Memory B cell (primary cell): ENCODE results near the gene PHOX2A.

ENCODE experiments used
- ATAC-seq: fragments of 150-1000 bp; cut with Tn5 transposase; 2 replicates; pipeline ENCODE4 v1.10.0; 2021; ENCODE audit warnings: low read depth, mild to moderate bottlenecking, moderate library complexity
- DNase-seq, 2 donors: peaks; one replicate each; pipeline ENCODE4 v3.0.0; 2022; ENCODE audit warnings: low spot score in 2 of 2
- H3K27ac Mint-ChIP-seq: one replicate; pipeline ENCODE4 v1.8.0; 2022; ENCODE audit warnings: mild to moderate bottlenecking, moderate library complexity, mixed read lengths
- H3K27me3 Mint-ChIP-seq: one replicate; pipeline ENCODE4 v1.8.0; 2022; ENCODE audit warnings: mixed read lengths
- H3K36me3 Mint-ChIP-seq: one replicate; pipeline ENCODE4 v1.8.0; 2022; ENCODE audit warnings: mild to moderate bottlenecking, mixed read lengths
- H3K4me1 Mint-ChIP-seq: one replicate; pipeline ENCODE4 v1.8.0; 2022; ENCODE audit warnings: mixed read lengths
- H3K4me3 Mint-ChIP-seq: one replicate; pipeline ENCODE4 v1.8.0; 2022; ENCODE audit warnings: mild to moderate bottlenecking, moderate library complexity, mixed read lengths
- H3K9me3 Mint-ChIP-seq: one replicate; pipeline ENCODE4 v1.8.0; 2022; ENCODE audit warnings: mixed read lengths

The PHOX2A gene

GRCh38 chr11:72260574-72260973, 16.6 kb upstream of the PHOX2A start:
- H3K9me3 Mint-ChIP-seq, result no peaks in the 10 kb centered on the region
- H3K27ac Mint-ChIP-seq, result no peak overlapping the region

DNA sequence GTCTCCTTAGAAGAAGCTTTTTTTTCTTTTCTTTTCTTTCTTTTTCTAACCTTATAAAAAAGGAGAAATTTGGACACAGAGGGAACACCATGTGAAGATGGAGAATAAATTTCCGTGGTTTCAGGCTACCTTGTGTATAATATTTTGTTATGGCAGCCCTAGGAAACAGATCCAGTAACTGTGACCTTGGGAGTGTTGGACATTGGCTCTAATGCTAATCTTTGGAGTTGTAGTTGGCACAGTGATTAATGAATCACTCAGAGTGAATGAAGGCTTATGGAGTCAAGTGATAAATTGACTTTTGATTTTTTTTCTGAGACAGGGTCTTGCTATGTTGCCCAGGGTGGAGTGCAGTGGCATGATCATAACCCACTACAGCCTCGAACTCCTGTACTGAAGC, 15.5 kb upstream of the PHOX2A start:
- no peak for ATAC-seq
- DNase-seq, result no peak
- Mint-ChIP-seq H3K9me3 (no peaks in the 10 kb centered on the region), H3K4me3 (no peak overlapping the region), H3K36me3 (no peaks in the 10 kb centered on the region), H3K4me1 (peaks cover 6% of the 10 kb centered on the region), H3K27me3 (peaks cover 18% of the 10 kb centered on the region), H3K27ac (no peak overlapping the region)

More at GRCh38 chr11:72260574-72260973, 16.6 kb upstream of the PHOX2A start:
- no peak overlapping the region for H3K4me3 Mint-ChIP-seq
- DNase-seq, result no peak
- H3K36me3 Mint-ChIP-seq, result no peaks in the 10 kb centered on the region
- no peaks in the 10 kb centered on the region for H3K4me1 Mint-ChIP-seq
- ATAC-seq, result no peak
- H3K27me3 Mint-ChIP-seq, result peaks cover 16% of the 10 kb centered on the region

GRCh38 chr11:72257570-72257969, 13.6 kb upstream of the PHOX2A start:
- Mint-ChIP-seq H3K9me3 (no peaks in the 10 kb centered on the region), H3K27ac (no peak overlapping the region), H3K27me3 (peaks cover 9% of the 10 kb centered on the region), H3K4me3 (no peak overlapping the region), H3K36me3 (no peaks in the 10 kb centered on the region), H3K4me1 (peaks cover 6% of the 10 kb centered on the region)
- ATAC-seq, result no peak
- DNase-seq, result no peak

DNA sequence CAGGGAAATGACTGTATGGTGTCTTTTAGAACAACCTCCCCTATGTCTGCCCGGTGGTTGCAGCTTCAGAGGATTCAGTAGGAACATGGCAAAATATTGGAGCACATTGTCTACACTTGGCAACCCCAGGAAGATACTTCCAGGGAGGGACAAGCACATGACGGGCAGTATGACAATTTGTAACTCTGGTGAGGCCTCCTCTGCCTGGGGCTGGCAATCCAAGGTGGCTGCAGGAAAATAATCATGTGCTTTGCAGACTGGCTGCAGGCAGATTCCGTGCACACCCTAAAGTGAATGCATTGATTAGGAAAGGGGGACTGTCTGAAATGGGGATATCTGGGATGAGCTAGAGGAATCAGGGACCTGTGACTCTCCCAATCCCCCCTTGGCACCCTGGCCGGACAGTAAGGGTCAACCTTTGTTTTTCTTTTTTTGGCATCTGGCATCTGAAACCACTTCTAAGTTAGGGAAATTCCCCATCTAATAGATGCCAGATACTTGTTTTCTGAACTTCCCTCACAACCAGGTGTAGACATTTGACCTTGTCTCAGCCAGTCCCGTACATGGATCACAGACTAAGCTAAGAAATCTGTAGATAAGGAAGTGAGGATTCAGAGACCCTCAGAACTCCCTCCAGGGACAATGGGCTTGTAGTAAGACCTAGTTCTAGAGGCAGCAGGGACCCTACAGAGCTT, 10.5 kb upstream of the PHOX2A start:
- H3K9me3 Mint-ChIP-seq, result no peaks in the 10 kb centered on the region
- no peak overlapping the region for H3K4me3 Mint-ChIP-seq
- DNase-seq (no peak), ATAC-seq (peak; percentile 50)
- peaks cover 6% of the 10 kb centered on the region for H3K4me1 Mint-ChIP-seq
- no peaks in the 10 kb centered on the region for H3K36me3 Mint-ChIP-seq
- peaks cover 7% of the 10 kb centered on the region for H3K27me3 Mint-ChIP-seq
- no peak overlapping the region for H3K27ac Mint-ChIP-seq

- no peaks in the 10 kb centered on the region for H3K9me3 Mint-ChIP-seq
- H3K36me3 Mint-ChIP-seq, result no peaks in the 10 kb centered on the region
- no peak overlapping the region for H3K4me3 Mint-ChIP-seq
- DNase-seq (no peak), ATAC-seq (no peak)
- peaks cover 7% of the 10 kb centered on the region for H3K27me3 Mint-ChIP-seq
- no peak overlapping the region for H3K27ac Mint-ChIP-seq
- H3K4me1 Mint-ChIP-seq, result peaks cover 6% of the 10 kb centered on the region
Observed at GRCh38 chr11:72253392-72253791, 9.4 kb upstream of the PHOX2A start.

- DNase-seq, result no peak
- Mint-ChIP-seq H3K4me3 (no peak overlapping the region), H3K27me3 (peaks cover 7% of the 10 kb centered on the region), H3K27ac (no peak overlapping the region), H3K4me1 (peaks cover 6% of the 10 kb centered on the region), H3K9me3 (no peaks in the 10 kb centered on the region), H3K36me3 (no peaks in the 10 kb centered on the region)
- no peak for ATAC-seq
Observed at GRCh38 chr11:72251614-72252013, 7.6 kb upstream of the PHOX2A start.

DNA sequence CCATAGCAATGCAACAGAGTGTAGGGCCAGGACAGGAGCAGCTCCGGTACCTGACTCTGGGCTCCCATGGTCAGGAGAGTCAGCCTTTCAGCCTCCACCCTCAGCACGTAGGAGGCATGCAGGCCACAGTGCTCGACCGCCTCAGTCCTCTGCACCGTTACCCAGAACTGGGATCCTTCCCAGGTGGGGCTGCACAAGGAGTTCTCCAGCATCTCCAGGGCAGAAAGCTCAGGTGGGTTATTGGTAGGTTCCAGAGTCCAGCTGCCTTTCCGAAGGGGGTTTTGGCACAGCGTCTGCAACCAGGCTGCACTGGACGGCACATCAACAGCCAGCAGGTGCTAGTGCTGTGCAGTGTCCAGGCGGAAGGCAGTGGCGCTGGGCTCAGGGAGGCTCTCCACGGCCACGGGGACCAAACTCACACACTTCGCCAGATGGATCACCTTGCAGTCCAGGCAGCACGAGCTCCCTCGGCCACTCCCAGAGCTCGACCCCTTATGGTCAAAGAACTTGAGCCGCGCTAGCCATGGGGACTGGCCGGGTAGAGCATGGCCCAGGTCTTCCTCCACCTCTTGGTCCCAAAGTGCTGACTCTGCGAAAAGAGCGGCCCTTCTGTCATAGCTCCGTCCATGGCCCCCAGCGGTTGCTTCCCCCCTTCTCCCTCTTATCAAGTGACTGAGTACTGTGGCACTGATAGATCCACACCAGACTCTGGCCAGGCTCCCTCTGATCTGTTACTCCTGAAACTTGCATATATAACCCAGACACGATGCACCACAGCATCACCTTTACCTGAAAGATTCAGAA, 6.9 kb upstream of the PHOX2A start:
- Mint-ChIP-seq H3K27ac (no peak overlapping the region), H3K27me3 (peaks cover 7% of the 10 kb centered on the region), H3K36me3 (no peaks in the 10 kb centered on the region), H3K9me3 (no peaks in the 10 kb centered on the region), H3K4me3 (no peak overlapping the region), H3K4me1 (peaks cover 6% of the 10 kb centered on the region)
- no peak for DNase-seq
- no peak for ATAC-seq

DNA sequence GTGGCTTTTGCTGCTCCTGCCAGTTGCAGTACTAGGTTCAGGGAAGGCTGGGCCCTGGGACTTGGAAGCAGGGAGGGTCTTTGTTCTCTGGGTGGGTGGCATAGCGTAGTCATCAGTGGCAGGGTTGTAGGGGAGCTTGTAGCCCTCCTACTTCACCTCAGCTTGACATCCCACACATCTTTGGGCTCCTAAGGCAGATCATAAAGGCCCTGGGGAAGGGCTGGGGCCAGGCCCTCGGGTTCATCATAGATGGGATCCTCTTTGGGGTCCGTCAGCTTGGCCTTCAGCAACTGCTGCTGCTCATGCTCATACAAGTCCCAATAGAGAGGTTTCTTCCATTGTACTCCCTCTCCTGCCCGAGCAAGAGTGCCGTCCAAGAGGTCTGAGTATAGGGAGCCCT, 6.0 kb upstream of the PHOX2A start:
- H3K9me3 Mint-ChIP-seq, result no peaks in the 10 kb centered on the region
- H3K4me3 Mint-ChIP-seq, result no peak overlapping the region
- H3K4me1 Mint-ChIP-seq, result peaks cover 3% of the 10 kb centered on the region
- ATAC-seq (no peak), DNase-seq (no peak)
- no peaks in the 10 kb centered on the region for H3K36me3 Mint-ChIP-seq
- H3K27ac Mint-ChIP-seq, result no peak overlapping the region
- peaks cover 5% of the 10 kb centered on the region for H3K27me3 Mint-ChIP-seq

DNA sequence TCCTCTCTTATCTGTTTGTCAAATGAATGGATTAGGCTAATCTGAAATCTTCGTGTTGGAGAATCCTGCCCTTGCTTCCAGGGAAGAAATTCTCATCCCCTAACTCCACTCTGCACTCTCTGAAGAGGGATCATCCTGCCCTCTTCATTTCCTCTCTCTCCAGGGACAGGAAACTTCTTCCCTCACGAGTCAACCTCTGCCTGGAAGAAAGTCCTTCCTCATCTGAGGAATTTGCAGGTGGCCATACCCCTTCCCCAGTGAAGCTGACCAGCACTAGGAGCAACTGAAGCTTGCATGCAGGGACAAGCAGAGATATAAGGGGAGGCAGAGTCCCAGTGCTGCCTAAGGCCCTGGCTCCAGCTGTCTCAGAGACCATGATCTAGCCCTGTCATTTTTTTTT, 3.6 kb upstream of the PHOX2A start:
- Mint-ChIP-seq H3K36me3 (peaks cover 4% of the 10 kb centered on the region), H3K27ac (no peak overlapping the region), H3K27me3 (peaks cover 17% of the 10 kb centered on the region), H3K9me3 (no peaks in the 10 kb centered on the region), H3K4me3 (no peak overlapping the region), H3K4me1 (peaks cover 9% of the 10 kb centered on the region)
- ATAC-seq (no peak), DNase-seq (no peak)

GRCh38 chr11:72245263-72245816, 1.4 kb upstream of the PHOX2A start:
- Mint-ChIP-seq H3K27ac (no peak overlapping the region), H3K36me3 (peaks cover 6% of the 10 kb centered on the region), H3K4me1 (peaks cover 22% of the 10 kb centered on the region), H3K9me3 (peaks cover 2% of the 10 kb centered on the region), H3K4me3 (no peak overlapping the region), H3K27me3 (peaks cover 30% of the 10 kb centered on the region)
- ATAC-seq, result peak; percentile 39
- no peak for DNase-seq

DNA sequence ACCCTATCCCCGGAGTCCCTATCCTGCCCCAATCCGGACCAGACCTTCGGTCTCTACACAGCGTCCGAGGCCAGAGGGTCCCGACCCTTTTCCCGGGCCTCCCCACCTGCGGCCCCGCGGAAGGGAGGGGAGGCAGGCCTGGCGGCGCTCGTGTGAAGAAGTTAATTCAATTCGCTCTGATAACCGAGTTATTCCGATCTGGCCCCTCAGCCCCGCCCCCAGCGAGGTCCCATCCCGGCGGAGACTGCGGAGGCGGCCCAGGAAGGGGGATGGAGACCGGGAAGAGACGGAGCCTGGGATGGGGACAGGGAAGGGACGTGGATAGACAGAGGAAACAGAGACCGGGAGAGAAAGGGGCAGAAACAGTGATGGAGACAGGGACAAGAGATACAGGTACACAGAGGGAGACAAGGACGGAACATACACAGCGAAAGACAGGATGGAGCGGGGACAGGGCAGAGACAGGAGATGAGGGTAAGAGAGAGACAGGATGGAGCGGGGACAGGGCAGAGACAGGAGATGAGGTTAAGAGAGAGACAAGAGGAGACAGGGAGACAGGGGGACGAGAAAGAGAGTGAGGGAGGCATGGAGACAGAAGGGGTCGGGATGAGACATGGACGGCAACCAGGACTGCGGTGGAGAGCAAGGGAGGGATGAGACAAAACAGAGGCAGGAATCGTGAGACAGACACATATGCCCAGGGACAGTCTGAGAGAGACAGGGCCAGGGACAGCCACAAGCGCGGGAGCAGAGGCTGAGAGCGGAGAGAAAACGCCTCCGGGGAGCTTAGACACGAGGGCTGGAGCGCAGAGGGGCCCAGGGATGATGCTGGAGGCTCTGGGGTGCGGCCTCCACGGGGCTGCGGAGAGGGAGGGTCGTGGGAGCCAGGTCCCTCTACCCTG, 636 bp upstream of the PHOX2A start:
- no peak overlapping the region for H3K27ac Mint-ChIP-seq
- H3K27me3 Mint-ChIP-seq, result peaks cover 31% of the 10 kb centered on the region
- H3K9me3 Mint-ChIP-seq, result peaks cover 2% of the 10 kb centered on the region
- peaks cover 6% of the 10 kb centered on the region for H3K36me3 Mint-ChIP-seq
- DNase-seq, result no peak
- ATAC-seq, result no peak
- H3K4me1 Mint-ChIP-seq, result peaks cover 24% of the 10 kb centered on the region
- peak overlapping the region; percentile 15 for H3K4me3 Mint-ChIP-seq

- no peak for DNase-seq
- H3K4me1 Mint-ChIP-seq, result peaks cover 27% of the 10 kb centered on the region
- H3K9me3 Mint-ChIP-seq, result peaks cover 2% of the 10 kb centered on the region
- no peak for ATAC-seq
- H3K4me3 Mint-ChIP-seq, result no peak overlapping the region
- peaks cover 6% of the 10 kb centered on the region for H3K36me3 Mint-ChIP-seq
- peaks cover 33% of the 10 kb centered on the region for H3K27me3 Mint-ChIP-seq
- no peak overlapping the region for H3K27ac Mint-ChIP-seq
Observed at GRCh38 chr11:72243173-72244059, 560 bp downstream of the PHOX2A start.

DNA sequence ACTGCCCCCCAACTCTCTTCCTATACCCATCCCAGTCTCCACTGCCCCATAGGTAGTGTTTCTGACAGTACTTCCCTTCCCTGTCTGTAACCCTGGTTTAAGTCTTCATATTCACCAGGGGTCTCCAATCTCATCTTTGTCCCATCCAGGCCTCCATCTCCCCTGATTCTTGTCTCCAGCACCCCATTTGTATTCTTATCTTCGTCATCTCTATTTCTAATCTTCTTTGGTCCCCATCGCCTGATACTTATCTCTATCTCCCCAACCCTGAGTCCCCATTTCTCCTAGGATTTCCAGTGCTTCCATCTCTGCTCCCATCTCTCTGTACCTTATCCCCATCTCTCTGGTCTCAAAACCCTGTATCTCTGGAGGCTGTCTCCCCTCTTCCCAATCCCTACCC, 1.8 kb downstream of the PHOX2A start:
- H3K27ac Mint-ChIP-seq, result no peak overlapping the region
- DNase-seq, result no peak
- H3K4me1 Mint-ChIP-seq, result peaks cover 27% of the 10 kb centered on the region
- no peak overlapping the region for H3K4me3 Mint-ChIP-seq
- H3K27me3 Mint-ChIP-seq, result peaks cover 33% of the 10 kb centered on the region
- H3K9me3 Mint-ChIP-seq, result peaks cover 2% of the 10 kb centered on the region
- H3K36me3 Mint-ChIP-seq, result peaks cover 6% of the 10 kb centered on the region
- ATAC-seq, result no peak
